Osteoblast (primary cell): Measurements from ENCODE around the gene TMED3. TPM values are rescaled to one million over a fixed set of nuclear protein-coding genes. Genes with fewer than 3 reads are reported as not detected.

Experiments
- DNase-seq: peaks from one replicate; pipeline ENCODE4 v3.0.0; 2011; ENCODE audit warnings: low spot score, mixed read lengths; ENCODE audit not compliant: insufficient read length; ENCODE audit errors: missing footprints
- H2AFZ ChIP-seq: 2 replicates; pipeline ENCODE4 v1.6.0; 2011; ENCODE audit warnings: mild to moderate bottlenecking, low read length
- H3K27ac ChIP-seq: 2 replicates; pipeline ENCODE4 v1.5.1; 2011; ENCODE audit warnings: mild to moderate bottlenecking, low read depth, low read length, moderate library complexity
- H3K27me3 ChIP-seq: 2 replicates; pipeline ENCODE4 v1.6.0; 2012; ENCODE audit warnings: mild to moderate bottlenecking, control low read depth, inconsistent platforms, low read length, moderate library complexity; ENCODE audit not compliant: insufficient read depth
- H3K36me3 ChIP-seq: 2 replicates; pipeline ENCODE4 v1.5.1; 2011; ENCODE audit warnings: mild to moderate bottlenecking, low read length, control low read depth, moderate library complexity; ENCODE audit not compliant: insufficient read depth
- H3K4me1 ChIP-seq: 2 replicates; pipeline ENCODE4 v1.5.1; 2011; ENCODE audit warnings: mild to moderate bottlenecking, low read length, control low read depth, moderate library complexity; ENCODE audit not compliant: insufficient read depth
- H3K4me2 ChIP-seq: 2 replicates; pipeline ENCODE4 v1.6.0; 2011; ENCODE audit warnings: mild to moderate bottlenecking, low read length; ENCODE audit not compliant: insufficient read depth
- H3K4me3 ChIP-seq: fragments of 200-600 bp; sonication (generic); 3 replicates; pipeline ENCODE4 v1.5.1; 2012; ENCODE audit warnings: mild to moderate bottlenecking, low read length, inconsistent platforms; ENCODE audit not compliant: insufficient read depth
- H3K79me2 ChIP-seq: 2 replicates; pipeline ENCODE4 v1.6.0; 2012; ENCODE audit warnings: mild to moderate bottlenecking, low read length, control low read depth, inconsistent platforms; ENCODE audit not compliant: insufficient read depth
- H3K9me3 ChIP-seq: 2 replicates; pipeline ENCODE4 v1.5.1; 2011; ENCODE audit warnings: low read depth, low read length, control low read depth
- H4K20me1 ChIP-seq: 2 replicates; pipeline ENCODE4 v1.6.0; 2012; ENCODE audit warnings: mild to moderate bottlenecking, low read length, control low read depth; ENCODE audit not compliant: insufficient read depth
- CTCF ChIP-seq: IDR thresholded peaks from 2 replicates; pipeline ENCODE4 v1.5.1; 2011; ENCODE audit warnings: mild to moderate bottlenecking, low read depth, low read length, moderate library complexity; ENCODE audit errors: extremely low read depth
- total RNA-seq: library from RNA; depleted of rRNA; stranded (reverse); fragments of >200 nt; gene quantifications from 2 replicates; pipeline ENCODE4 v1.2.3, GENCODE V29; 2012

TMED3 gene
- total RNA-seq, 1 donor, result 154 TPM

GRCh38 chr15:79341396-79341795, 30.5 kb downstream of the TMED3 start:
- no peak for DNase-seq
- Histone ChIP-seq H3K27me3 (no peaks in the 10 kb centered on the region), H3K36me3 (no peaks in the 10 kb centered on the region), H3K4me3 (no peak overlapping the region), H3K79me2 (no peaks in the 10 kb centered on the region), H3K4me1 (no peaks in the 10 kb centered on the region), H3K9me3 (no peaks in the 10 kb centered on the region), H4K20me1 (peaks cover 4% of the 10 kb centered on the region), H2AFZ (no peak overlapping the region), H3K27ac (no peak overlapping the region), H3K4me2 (no peak overlapping the region)
- no peak for TF ChIP-seq CTCF

GRCh38 chr15:79349525-79349924, 38.6 kb downstream of the TMED3 start:
- no peak for DNase-seq
- no peaks in the 10 kb centered on the region for H3K4me1 ChIP-seq
- no peaks in the 10 kb centered on the region for H3K36me3 ChIP-seq
- TF ChIP-seq CTCF, result no peak
- no peak overlapping the region for H3K4me2 ChIP-seq
- H3K9me3 ChIP-seq, result no peaks in the 10 kb centered on the region
- H4K20me1 ChIP-seq, result no peaks in the 10 kb centered on the region
- H3K27me3 ChIP-seq, result no peaks in the 10 kb centered on the region
- no peaks in the 10 kb centered on the region for H3K79me2 ChIP-seq
- H3K4me3 ChIP-seq, result no peak overlapping the region
- no peak overlapping the region for H2AFZ ChIP-seq
- H3K27ac ChIP-seq, result no peak overlapping the region

- DNase-seq, result no peak
- no peak overlapping the region for H3K27ac ChIP-seq
- H3K79me2 ChIP-seq, result no peaks in the 10 kb centered on the region
- TF ChIP-seq CTCF, result no peak
- H3K4me2 ChIP-seq, result no peak overlapping the region
- H4K20me1 ChIP-seq, result no peaks in the 10 kb centered on the region
- no peaks in the 10 kb centered on the region for H3K9me3 ChIP-seq
- peaks cover 9% of the 10 kb centered on the region for H3K4me1 ChIP-seq
- H2AFZ ChIP-seq, result no peak overlapping the region
- H3K27me3 ChIP-seq, result no peaks in the 10 kb centered on the region
- no peak overlapping the region for H3K4me3 ChIP-seq
- H3K36me3 ChIP-seq, result no peaks in the 10 kb centered on the region
Observed at GRCh38 chr15:79352206-79352605, 41.3 kb downstream of the TMED3 start.

- no peak for DNase-seq
- no peaks in the 10 kb centered on the region for H4K20me1 ChIP-seq
- no peak for TF ChIP-seq CTCF
- H3K27me3 ChIP-seq, result no peaks in the 10 kb centered on the region
- H3K79me2 ChIP-seq, result no peaks in the 10 kb centered on the region
- no peaks in the 10 kb centered on the region for H3K36me3 ChIP-seq
- no peak overlapping the region for H3K27ac ChIP-seq
- H3K4me1 ChIP-seq, result peaks cover 9% of the 10 kb centered on the region
- H3K9me3 ChIP-seq, result no peaks in the 10 kb centered on the region
- no peak overlapping the region for H2AFZ ChIP-seq
- no peak overlapping the region for H3K4me3 ChIP-seq
- H3K4me2 ChIP-seq, result no peak overlapping the region
Observed at GRCh38 chr15:79357566-79357965, 46.7 kb downstream of the TMED3 start.
